HTERT RPE-1 (cell line): ENCODE measurements around the gene CALHM1.
"Not testable (repeated sequence)": the region's sequence is repeated elsewhere in the genome, so short reads cannot be mapped to it uniquely, and the experiment has no call there.

Experiments used
- in situ Hi-C: fragments of 300-500 bp; cut with MboI; formaldehyde crosslinking; loops from 4 replicates; pipeline ENCODE4 v1.14.3; 2020; ENCODE audit warnings: low sequenced_read_pairs

Gene CALHM1

GRCh38 chr10:103458720-103459119 lies at the start of gene CALHM1:
Gene CALHM1 (minus strand): TSS chr10:103458900. CDS start chr10:103458751, 149 bp downstream.
- in situ Hi-C loops = no loop called here

- in situ Hi-C loops = no loop called here
Observed at GRCh38 chr10:103507235-103508191, 48.8 kb upstream of the CALHM1 start.

- in situ Hi-C loops = no loop called here
Observed at GRCh38 chr10:103506061-103506460, 47.4 kb upstream of the CALHM1 start.

GRCh38 chr10:103504181-103504783 lies 45.6 kb upstream of the CALHM1 start:
- in situ Hi-C loops = no loop called here

- in situ Hi-C loops = not testable (repeated sequence)
Observed at GRCh38 chr10:103503777-103504176, 45.1 kb upstream of the CALHM1 start.

GRCh38 chr10:103502849-103503660 lies 44.4 kb upstream of the CALHM1 start:
- in situ Hi-C loops = no loop called here

GRCh38 chr10:103501186-103501585 lies 42.5 kb upstream of the CALHM1 start:
- in situ Hi-C loops = no loop called here

- in situ Hi-C loops = no loop called here
Observed at GRCh38 chr10:103500481-103500880, 41.8 kb upstream of the CALHM1 start.

- in situ Hi-C loops = no loop called here
Observed at GRCh38 chr10:103499881-103500280, 41.2 kb upstream of the CALHM1 start.

- in situ Hi-C loops = no loop called here
Observed at GRCh38 chr10:103498936-103499638, 40.4 kb upstream of the CALHM1 start.

GRCh38 chr10:103497161-103497915 lies 38.6 kb upstream of the CALHM1 start:
- in situ Hi-C loops = no loop called here

GRCh38 chr10:103495321-103495720 lies 36.6 kb upstream of the CALHM1 start:
- in situ Hi-C loops = no loop called here

GRCh38 chr10:103493916-103494877 lies 35.5 kb upstream of the CALHM1 start:
- in situ Hi-C loops = no loop called here

- in situ Hi-C loops = no loop called here
Observed at GRCh38 chr10:103493362-103493915, 34.7 kb upstream of the CALHM1 start, which contains the start of gene NEURL1. Gene NEURL1 (plus strand): TSS chr10:103493705. CDS start chr10:103494388, 683 bp downstream.

GRCh38 chr10:103492655-103493261 lies 34.1 kb upstream of the CALHM1 start:
- in situ Hi-C loops = no loop called here

- in situ Hi-C loops = no loop called here
Observed at GRCh38 chr10:103491729-103492364, 33.1 kb upstream of the CALHM1 start.

- in situ Hi-C loops = no loop called here
Observed at GRCh38 chr10:103490986-103491314, 32.2 kb upstream of the CALHM1 start.

- in situ Hi-C loops = no loop called here
Observed at GRCh38 chr10:103487410-103487708, 28.7 kb upstream of the CALHM1 start.
